NCI-H526 treated with DMSO at 0.1 percent for 48 hours (cell line): Measurements from ENCODE around the gene SH2D4B.
"Not testable (repeated sequence)": the region's sequence is repeated elsewhere in the genome, so short reads cannot be mapped to it uniquely, and the experiment has no call there.

Experiments used
- DNase-seq: peaks from one replicate; lab custom pipeline; 2025; lab: John Stamatoyannopoulos, UW

SH2D4B gene

GRCh38 chr10:80542652-80543318, 5.1 kb downstream of the SH2D4B start:
- no peak for DNase-seq

GRCh38 chr10:80543319-80543672, 5.6 kb downstream of the SH2D4B start:
- DNase-seq, result not testable (repeated sequence)

GRCh38 chr10:80544316-80544953, 6.7 kb downstream of the SH2D4B start:
- DNase-seq, result no peak

- DNase-seq, result no peak
Measured at GRCh38 chr10:80545258-80545881, 7.7 kb downstream of the SH2D4B start.

GRCh38 chr10:80552151-80552646, 14.5 kb downstream of the SH2D4B start:
- DNase-seq, result no peak

GRCh38 chr10:80553436-80553835, 15.7 kb downstream of the SH2D4B start:
- DNase-seq, result no peak

- DNase-seq, result no peak
Measured at GRCh38 chr10:80554050-80554449, 16.3 kb downstream of the SH2D4B start.

- DNase-seq, result no peak
Measured at GRCh38 chr10:80555415-80555814, 17.7 kb downstream of the SH2D4B start.

GRCh38 chr10:80561950-80562349, 24.2 kb downstream of the SH2D4B start:
- DNase-seq, result no peak

- no peak for DNase-seq
Measured at GRCh38 chr10:80567292-80567691, 29.6 kb downstream of the SH2D4B start.

- DNase-seq, result no peak
Measured at GRCh38 chr10:80569131-80569895, 31.6 kb downstream of the SH2D4B start.

- DNase-seq, result no peak
Measured at GRCh38 chr10:80571352-80571751, 33.6 kb downstream of the SH2D4B start.

- peak; percentile 75 for DNase-seq
Measured at GRCh38 chr10:80579181-80579763, 41.6 kb downstream of the SH2D4B start.

GRCh38 chr10:80579849-80580637, 42.3 kb downstream of the SH2D4B start:
- DNase-seq, result no peak

GRCh38 chr10:80580638-80581468, 43.2 kb downstream of the SH2D4B start:
- no peak for DNase-seq

- DNase-seq, result no peak
Measured at GRCh38 chr10:80581469-80581835, 43.8 kb downstream of the SH2D4B start.

- no peak for DNase-seq
Measured at GRCh38 chr10:80582286-80582960, 44.7 kb downstream of the SH2D4B start.

- no peak for DNase-seq
Measured at GRCh38 chr10:80583685-80584084, 46.0 kb downstream of the SH2D4B start.

GRCh38 chr10:80585812-80586211, 48.1 kb downstream of the SH2D4B start:
- no peak for DNase-seq

- no peak for DNase-seq
Measured at GRCh38 chr10:80588546-80588945, 50.8 kb downstream of the SH2D4B start.
